Measurements from ENCODE around the gene PPFIA1.
A peak's percentile ranks its signal among the peaks of the same experiment; 100 is the strongest.
"Not testable (repeated sequence)": the region's sequence is repeated elsewhere in the genome, so short reads cannot be mapped to it uniquely, and the experiment has no call there.

PPFIA1 gene

DNA sequence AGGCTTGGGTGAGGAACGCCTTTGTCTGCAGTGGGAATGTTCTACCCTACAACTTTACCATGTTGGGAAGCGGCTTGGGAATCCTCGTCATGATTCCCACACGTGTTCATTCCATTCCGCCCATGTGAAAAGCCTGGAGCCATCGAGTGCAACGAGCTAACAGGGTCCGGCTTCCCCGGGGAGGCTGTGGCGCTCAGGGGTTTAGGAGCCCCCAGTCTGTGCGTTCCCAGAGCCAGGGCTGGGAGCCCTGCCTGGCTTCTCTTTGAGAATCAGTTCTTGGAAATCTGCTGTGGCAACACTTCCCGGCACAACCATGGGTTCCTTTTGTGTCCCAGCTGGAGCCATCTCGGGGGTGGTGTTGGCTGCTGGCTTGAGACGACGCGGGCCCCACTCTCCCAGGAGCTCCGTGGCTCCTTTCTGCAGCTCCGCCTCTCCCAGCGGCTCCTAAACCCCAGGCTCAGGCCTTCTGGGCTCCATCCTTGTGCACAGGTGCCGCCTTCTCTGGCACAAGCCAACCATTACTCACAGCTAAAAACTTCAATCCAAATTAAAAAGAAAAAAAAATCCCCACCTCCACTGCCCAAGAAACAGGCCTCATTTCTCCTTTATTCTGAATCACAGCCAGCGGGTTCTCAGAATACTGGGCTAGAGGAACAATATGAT lies 18.7 kb upstream of the PPFIA1 start:
- DNase-seq (ENCODE audit: low spot score) = no peak

- DNase-seq (ENCODE audit: low spot score) = no peak
Measured at GRCh38 chr11:70252844-70253243, 17.6 kb upstream of the PPFIA1 start.

DNA sequence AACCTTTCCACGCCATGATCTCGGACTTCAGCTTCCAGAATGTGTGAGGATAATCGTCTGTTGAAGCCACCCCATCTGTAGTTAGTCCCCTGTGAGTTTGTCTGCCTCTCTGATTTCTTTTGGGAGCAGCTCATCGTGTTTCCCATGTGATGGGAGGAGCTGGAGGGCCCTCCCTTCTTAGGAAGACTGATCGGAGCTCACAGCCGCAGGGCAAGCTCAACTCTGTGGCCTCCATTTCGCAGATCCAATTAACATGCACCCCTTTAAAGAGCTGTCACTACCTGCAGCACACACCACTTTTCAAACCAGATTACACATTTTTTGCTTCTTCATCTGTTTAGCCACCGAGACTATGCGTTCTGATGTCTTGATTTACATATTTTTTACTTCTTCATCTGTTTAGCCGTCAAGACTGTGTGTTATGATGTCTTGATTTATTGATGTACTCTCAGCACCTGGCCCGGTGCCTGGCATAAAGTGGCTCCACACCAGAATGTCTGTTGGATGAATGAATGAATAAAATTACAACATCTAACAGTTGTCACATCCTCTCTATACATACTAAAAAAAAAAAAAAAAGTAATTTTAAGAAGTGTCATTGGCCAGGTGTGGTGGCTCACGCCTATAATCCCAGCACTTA lies 14.9 kb upstream of the PPFIA1 start:
- no peak for DNase-seq (ENCODE audit: low spot score)

- DNase-seq (ENCODE audit: low spot score) = not testable (repeated sequence)
Measured at GRCh38 chr11:70259077-70259476, 11.4 kb upstream of the PPFIA1 start.

DNA sequence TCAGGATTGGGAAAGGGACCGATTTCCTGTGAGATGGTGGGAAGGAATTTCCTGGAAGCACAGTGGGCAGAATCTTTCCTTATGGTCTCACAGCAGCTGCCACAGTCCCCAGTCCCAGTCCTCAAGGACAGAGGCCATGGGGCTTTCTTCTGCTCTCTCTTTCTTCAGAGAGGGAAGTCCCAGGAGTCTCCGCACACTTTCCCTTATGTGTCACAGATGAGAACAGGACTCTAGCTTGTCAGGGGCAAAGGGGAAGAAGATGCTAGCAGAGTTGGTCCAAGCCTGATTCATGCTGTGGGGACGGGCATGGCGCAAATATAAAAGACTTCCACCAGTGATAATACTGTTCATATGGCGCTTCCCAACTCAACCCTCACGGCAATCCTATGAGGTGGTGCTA lies 7.5 kb upstream of the PPFIA1 start:
- no peak for DNase-seq (ENCODE audit: low spot score)

DNA sequence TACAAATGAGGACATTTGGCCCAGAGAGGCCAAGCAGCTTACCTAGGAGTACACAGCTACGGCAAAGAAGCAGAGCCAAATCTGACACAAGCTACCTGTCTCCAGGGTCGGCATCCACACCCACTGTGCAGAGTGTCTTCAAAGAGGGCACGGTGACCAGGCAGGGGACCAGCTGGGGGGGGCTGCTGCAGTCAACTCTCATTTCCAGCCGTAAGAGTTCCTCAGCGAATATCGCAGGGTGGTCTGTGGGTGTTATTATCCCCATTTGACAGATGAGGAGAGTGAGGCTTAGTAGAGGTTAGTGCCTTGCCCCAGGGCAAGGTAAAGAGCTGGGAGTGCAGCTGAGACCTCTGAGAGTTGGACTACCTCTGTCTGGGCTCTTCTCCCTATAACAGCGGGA lies 7.1 kb upstream of the PPFIA1 start:
- DNase-seq (ENCODE audit: low spot score) = no peak

- DNase-seq (ENCODE audit: low spot score) = no peak
Measured at GRCh38 chr11:70265341-70265740, 5.1 kb upstream of the PPFIA1 start.

- no peak for DNase-seq (ENCODE audit: low spot score)
Measured at GRCh38 chr11:70267405-70267950, 3.0 kb upstream of the PPFIA1 start.

GRCh38 chr11:70268526-70268925 lies 2.0 kb upstream of the PPFIA1 start:
- no peak for DNase-seq (ENCODE audit: low spot score)

- no peak for DNase-seq (ENCODE audit: low spot score)
Measured at GRCh38 chr11:70270877-70271648, 573 bp downstream of the PPFIA1 start.

- no peak for DNase-seq (ENCODE audit: low spot score)
Measured at GRCh38 chr11:70271649-70271953, 1.1 kb downstream of the PPFIA1 start.

GRCh38 chr11:70272009-70272408 lies 1.5 kb downstream of the PPFIA1 start:
- DNase-seq (ENCODE audit: low spot score) = no peak

DNA sequence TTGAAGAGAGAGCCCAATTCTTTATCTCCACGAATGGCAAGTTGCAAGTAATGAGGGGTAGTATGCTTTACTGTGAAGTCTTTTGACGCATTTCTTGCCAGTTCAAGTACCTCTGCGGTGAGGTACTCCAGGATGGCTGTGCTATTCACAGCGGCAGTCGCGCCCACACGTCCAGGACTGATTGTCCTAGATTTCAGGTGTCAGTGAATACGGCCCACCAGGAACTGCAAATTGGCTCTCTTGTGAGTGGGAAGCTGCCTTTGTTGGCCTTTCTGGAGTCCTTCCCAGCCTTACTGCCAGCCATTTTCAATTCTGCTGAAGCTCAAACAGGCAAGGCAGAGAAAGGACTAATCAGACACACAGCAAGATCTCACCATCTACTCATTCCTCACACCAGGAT lies 8.5 kb downstream of the PPFIA1 start:
- DNase-seq (ENCODE audit: low spot score) = no peak

- DNase-seq (ENCODE audit: low spot score) = no peak
Measured at GRCh38 chr11:70281156-70281609, 10.7 kb downstream of the PPFIA1 start.

DNA sequence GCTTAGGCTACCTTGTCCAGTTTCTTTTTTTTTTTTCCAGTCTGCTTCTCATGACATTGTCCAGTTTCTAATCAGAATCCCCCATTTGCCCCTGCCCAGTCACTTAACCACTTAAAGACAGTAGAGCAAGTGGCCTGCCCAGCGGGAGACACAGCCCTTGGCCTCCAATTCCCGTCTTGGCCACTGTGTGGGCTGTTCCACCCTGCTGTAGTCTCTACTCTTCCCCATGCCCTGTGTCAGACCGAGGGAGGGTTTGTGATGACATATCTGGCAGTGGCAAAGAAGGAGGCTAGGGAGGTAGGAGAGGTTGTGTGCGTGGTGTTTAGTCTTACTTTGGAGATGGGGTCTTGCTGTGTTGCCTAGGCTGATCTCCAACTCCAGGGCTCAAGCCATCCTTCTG lies 11.5 kb downstream of the PPFIA1 start:
- no peak for DNase-seq (ENCODE audit: low spot score)

- DNase-seq (ENCODE audit: low spot score) = no peak
Measured at GRCh38 chr11:70288721-70289120, 18.2 kb downstream of the PPFIA1 start.

GRCh38 chr11:70289582-70289981 lies 19.1 kb downstream of the PPFIA1 start:
- peak; percentile 8 for DNase-seq (ENCODE audit: low spot score)

DNA sequence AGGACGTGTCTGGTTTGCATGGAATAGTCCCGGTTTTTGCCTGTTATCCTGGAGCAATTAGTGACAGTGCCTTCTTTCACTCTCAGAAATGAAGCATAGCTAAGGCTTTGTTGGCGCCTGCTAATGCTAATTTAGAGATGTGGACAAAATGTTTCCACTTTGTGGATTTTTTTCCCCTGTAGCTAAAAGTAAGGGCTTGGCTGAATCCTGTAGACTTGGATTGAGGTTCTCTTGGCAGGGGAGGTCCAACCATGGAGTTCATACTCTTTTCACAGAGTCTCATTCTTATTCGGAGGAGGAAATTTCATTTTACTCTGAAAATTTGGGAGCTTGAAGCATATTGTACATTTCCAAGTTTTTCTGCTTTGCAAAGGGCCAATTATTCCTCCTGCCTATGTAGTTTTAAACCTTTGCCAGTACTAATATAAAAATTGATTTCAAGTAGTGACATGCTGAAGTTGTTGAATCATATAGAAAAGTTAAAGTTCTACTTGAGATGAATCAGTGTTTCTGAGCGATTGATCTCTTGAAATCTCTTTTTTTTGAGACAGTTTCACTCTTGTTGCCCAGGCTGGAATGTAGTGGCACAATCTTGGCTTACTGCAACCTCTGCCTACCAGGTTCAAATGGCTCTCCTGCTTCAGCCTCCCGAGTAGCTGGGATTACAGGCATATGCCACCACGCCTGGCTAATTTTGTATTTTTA lies 20.0 kb downstream of the PPFIA1 start:
- peak; percentile 23 for DNase-seq (ENCODE audit: low spot score)

GRCh38 chr11:70292166-70292565 lies 21.7 kb downstream of the PPFIA1 start:
- no peak for DNase-seq (ENCODE audit: low spot score)

DNA sequence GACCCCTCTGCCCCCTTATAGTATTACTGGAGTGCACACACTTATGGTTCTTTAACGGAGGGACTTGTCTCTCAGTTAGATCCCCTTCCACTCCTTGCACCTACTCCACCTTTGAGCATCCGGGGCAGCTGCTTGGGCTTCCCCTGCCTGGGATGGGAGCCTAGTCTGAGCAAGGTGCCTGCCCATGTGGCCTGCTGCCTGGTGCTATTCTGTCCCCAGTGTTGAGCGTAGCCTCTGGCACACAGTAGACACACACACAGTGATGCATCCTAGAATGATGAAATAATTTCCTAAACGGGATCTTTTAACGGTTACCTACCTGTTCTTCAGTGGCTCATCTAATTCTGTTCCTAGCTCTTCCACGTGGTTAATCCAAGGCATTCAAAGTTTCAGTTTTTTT lies 22.4 kb downstream of the PPFIA1 start:
- no peak for DNase-seq (ENCODE audit: low spot score)

- DNase-seq (ENCODE audit: low spot score) = not testable (repeated sequence)
Measured at GRCh38 chr11:70295166-70295565, 24.7 kb downstream of the PPFIA1 start.

DNA sequence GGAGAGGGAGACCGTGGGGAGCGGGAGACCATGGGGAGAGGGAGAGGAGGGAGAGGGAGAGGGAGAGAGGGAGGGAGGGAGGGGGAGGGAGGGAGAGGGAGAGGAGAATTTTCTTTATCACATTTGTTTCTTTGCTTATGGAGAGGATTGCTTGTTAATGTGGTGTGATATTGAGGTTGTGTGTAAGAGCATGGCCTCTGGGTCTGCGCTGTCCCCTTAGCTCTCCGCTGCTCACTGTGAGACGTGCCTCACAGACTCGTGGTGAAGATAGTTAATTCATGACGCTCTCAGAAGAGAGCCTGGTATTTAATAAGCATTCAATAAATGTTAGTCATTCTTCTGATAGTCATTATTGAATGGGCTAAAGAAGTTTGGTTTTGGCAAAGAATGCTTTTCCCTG lies 26.2 kb downstream of the PPFIA1 start:
- no peak for DNase-seq (ENCODE audit: low spot score)
